Neural progenitor cell (in vitro differentiated cells): ENCODE results near the gene ZPR1. TPM values are rescaled to one million over a fixed set of nuclear protein-coding genes. Genes with fewer than 3 reads are reported as not detected.

Experiments used
- DNase-seq: peaks from one replicate; pipeline ENCODE4 v3.0.0-alpha.2; 2016; ENCODE audit warnings: low spot score
- H2AFZ ChIP-seq: fragments of 200-600 bp; sonication (generic); replicated peaks from 2 replicates; pipeline ENCODE4 v1.6.1; 2016; ENCODE audit warnings: antibody characterized with exemption
- H3F3A ChIP-seq: fragments of 200-600 bp; sonication (generic); 2 replicates; pipeline ENCODE4 v1.6.1; 2016; ENCODE audit warnings: antibody characterized with exemption, low read depth
- H3K27ac ChIP-seq: fragments of 200-600 bp; sonication (generic); 2 replicates; pipeline ENCODE4 v1.5.1; 2016; ENCODE audit warnings: mild to moderate bottlenecking
- H3K27me3 ChIP-seq: fragments of 200-600 bp; sonication (generic); 2 replicates; pipeline ENCODE4 v1.6.1; 2016; ENCODE audit warnings: mild to moderate bottlenecking, moderate library complexity
- H3K36me3 ChIP-seq: fragments of 200-600 bp; sonication (generic); 2 replicates; pipeline ENCODE4 v1.5.1; 2016
- H3K4me1 ChIP-seq: fragments of 200-600 bp; sonication (generic); 2 replicates; pipeline ENCODE4 v1.6.1; 2016; ENCODE audit warnings: mixed run types
- H3K4me2 ChIP-seq: fragments of 200-600 bp; sonication (generic); 2 replicates; pipeline ENCODE4 v1.6.1; 2016
- H3K4me3 ChIP-seq: fragments of 200-600 bp; sonication (generic); 2 replicates; pipeline ENCODE4 v1.5.1; 2016
- H3K79me2 ChIP-seq: fragments of 200-600 bp; sonication (generic); 2 replicates; pipeline ENCODE4 v1.6.1; 2016; ENCODE audit warnings: low read depth
- H3K9ac ChIP-seq: fragments of 200-600 bp; sonication (generic); 2 replicates; pipeline ENCODE4 v1.6.1; 2016
- H3K9me3 ChIP-seq: fragments of 200-600 bp; sonication (generic); 2 replicates; pipeline ENCODE4 v1.5.1; 2016; ENCODE audit warnings: low read depth
- H4K20me1 ChIP-seq: fragments of 200-600 bp; sonication (generic); 2 replicates; pipeline ENCODE4 v1.6.1; 2016; ENCODE audit warnings: low read depth
- H3K27ac Mint-ChIP-seq: 3 replicates; pipeline ENCODE4 v1.8.0; 2021; ENCODE audit warnings: mixed read lengths
- H3K27me3 Mint-ChIP-seq: 2 replicates; pipeline ENCODE4 v1.8.0; 2022; ENCODE audit warnings: low read depth, mild to moderate bottlenecking, inconsistent platforms, moderate library complexity, mixed read lengths; ENCODE audit not compliant: insufficient read depth
- H3K36me3 Mint-ChIP-seq: 3 replicates; pipeline ENCODE4 v1.8.0; 2021; ENCODE audit warnings: mixed read lengths
- H3K4me1 Mint-ChIP-seq: 3 replicates; pipeline ENCODE4 v1.8.0; 2021; ENCODE audit warnings: mixed read lengths
- H3K4me3 Mint-ChIP-seq: 3 replicates; pipeline ENCODE4 v1.8.0; 2021; ENCODE audit warnings: mild to moderate bottlenecking, moderate library complexity, mixed read lengths
- H3K9me3 Mint-ChIP-seq: 3 replicates; pipeline ENCODE4 v1.8.0; 2020; ENCODE audit warnings: mixed read lengths
- EZH2 ChIP-seq: fragments of 200-600 bp; sonication (generic); IDR thresholded peaks from 2 replicates; pipeline ENCODE4 v1.6.1; 2017; ENCODE audit warnings: antibody characterized with exemption, mild to moderate bottlenecking, moderate library complexity
- EZH2phosphoT487 ChIP-seq: fragments of 200-600 bp; sonication (generic); IDR thresholded peaks from 2 replicates; pipeline ENCODE4 v1.6.1; 2017; ENCODE audit warnings: antibody characterized with exemption
- total RNA-seq: library from RNA; depleted of rRNA; stranded (reverse); fragments of >200 nt; gene quantifications from 2 replicates; pipeline ENCODE4 v1.2.3, GENCODE V29; 2015; ENCODE audit warnings: low replicate concordance
- TF ChIP-seq, protein P1 (sequence below): fragments of 200-600 bp; sonication (generic); IDR thresholded peaks from 2 replicates; pipeline ENCODE4 v1.5.1; 2017; ENCODE audit warnings: antibody characterized with exemption, mild to moderate bottlenecking

The ZPR1 gene
- total RNA-seq, 1 donor from 2014 or later: 38.5 TPM

DNA sequence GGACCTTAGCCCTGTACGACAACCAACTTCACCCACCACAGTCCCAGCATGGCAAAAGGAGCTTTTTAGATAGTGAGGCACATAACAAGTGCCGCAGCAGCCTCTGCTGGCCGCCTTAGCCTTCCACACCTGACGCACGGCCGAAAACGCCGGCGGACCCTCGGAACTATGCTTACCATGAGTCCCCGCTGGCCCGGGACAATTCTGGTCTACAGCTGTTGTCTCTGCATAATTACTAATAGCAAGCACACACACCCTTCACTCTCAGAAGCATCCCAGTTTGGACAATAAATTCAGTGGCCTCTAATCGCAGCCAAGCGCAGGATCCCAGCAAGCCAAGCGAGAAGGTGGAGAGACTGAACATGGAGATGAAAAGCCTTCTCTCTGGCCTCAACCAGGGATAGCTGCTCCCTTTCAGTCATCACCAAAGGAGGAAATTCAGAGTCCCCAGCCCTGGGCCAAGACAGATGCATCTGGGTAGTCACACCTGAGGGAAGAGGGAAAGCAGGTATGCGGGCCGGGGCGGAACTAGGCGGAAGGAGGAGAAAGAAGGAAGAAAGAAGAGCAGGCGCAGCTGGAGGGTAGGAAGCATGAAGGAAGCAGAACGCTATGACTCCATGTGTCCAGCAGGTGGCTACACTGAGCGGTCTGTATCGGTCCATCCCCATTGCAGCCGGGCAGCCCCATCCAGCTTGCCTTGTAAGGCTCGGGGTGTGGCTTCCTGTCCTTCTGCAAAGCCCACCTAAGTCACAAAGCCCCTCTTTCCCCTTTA lies 55.4 kb downstream of the ZPR1 start:
- H3K4me1 Mint-ChIP-seq: peaks cover 40% of the 10 kb centered on the region
- Histone ChIP-seq H3K4me3 (peak overlapping the region; percentile 17), H4K20me1 (no peaks in the 10 kb centered on the region), H3F3A (peaks cover 35% of the 10 kb centered on the region), H3K79me2 (no peaks in the 10 kb centered on the region), H3K9ac (no peak overlapping the region), H3K4me2 (peak overlapping the region; percentile 63), H3K36me3 (no peaks in the 10 kb centered on the region), H3K27ac (no peak overlapping the region), H3K4me1 (peaks cover 45% of the 10 kb centered on the region), H3K9me3 (no peaks in the 10 kb centered on the region), H3K27me3 (no peaks in the 10 kb centered on the region), H2AFZ (peak overlapping the region; percentile 88)
- DNase-seq: peak; percentile 88
- no peak overlapping the region for H3K4me3 Mint-ChIP-seq
- peak overlapping the region; percentile 23 for H3K27ac Mint-ChIP-seq
- H3K36me3 Mint-ChIP-seq: peaks cover 2% of the 10 kb centered on the region
- H3K27me3 Mint-ChIP-seq: peaks cover 3% of the 10 kb centered on the region
- TF ChIP-seq, protein P1, sequence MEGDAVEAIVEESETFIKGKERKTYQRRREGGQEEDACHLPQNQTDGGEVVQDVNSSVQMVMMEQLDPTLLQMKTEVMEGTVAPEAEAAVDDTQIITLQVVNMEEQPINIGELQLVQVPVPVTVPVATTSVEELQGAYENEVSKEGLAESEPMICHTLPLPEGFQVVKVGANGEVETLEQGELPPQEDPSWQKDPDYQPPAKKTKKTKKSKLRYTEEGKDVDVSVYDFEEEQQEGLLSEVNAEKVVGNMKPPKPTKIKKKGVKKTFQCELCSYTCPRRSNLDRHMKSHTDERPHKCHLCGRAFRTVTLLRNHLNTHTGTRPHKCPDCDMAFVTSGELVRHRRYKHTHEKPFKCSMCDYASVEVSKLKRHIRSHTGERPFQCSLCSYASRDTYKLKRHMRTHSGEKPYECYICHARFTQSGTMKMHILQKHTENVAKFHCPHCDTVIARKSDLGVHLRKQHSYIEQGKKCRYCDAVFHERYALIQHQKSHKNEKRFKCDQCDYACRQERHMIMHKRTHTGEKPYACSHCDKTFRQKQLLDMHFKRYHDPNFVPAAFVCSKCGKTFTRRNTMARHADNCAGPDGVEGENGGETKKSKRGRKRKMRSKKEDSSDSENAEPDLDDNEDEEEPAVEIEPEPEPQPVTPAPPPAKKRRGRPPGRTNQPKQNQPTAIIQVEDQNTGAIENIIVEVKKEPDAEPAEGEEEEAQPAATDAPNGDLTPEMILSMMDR: peak; percentile 70
- TF ChIP-seq EZH2: no peak
- no peaks in the 10 kb centered on the region for H3K9me3 Mint-ChIP-seq

DNA sequence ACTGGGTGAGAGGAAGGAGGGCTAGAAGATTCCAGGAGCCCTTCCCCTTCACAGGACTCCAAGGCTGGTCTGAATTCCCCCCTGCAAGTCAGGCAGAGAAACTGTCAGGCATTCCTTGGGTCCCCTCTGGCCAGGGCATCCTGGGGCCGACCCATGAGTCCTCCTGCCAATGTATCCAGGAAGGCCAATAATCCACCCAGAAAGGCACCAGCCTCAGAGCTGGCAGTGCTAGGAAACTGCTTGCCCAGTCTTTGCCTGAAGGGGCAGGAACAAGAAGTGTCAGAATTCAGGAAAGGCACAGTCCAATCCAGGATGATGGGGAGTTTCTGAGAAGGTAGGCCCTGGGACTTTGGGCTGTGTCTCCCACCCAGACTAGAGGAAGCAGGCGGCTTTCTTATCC lies 56.0 kb downstream of the ZPR1 start:
- TF ChIP-seq EZH2phosphoT487: no peak
- Histone ChIP-seq H3K27ac (no peak overlapping the region), H3K4me3 (no peak overlapping the region), H2AFZ (no peak overlapping the region), H3K4me1 (peaks cover 45% of the 10 kb centered on the region), H3K79me2 (no peaks in the 10 kb centered on the region), H3K9ac (no peak overlapping the region), H3K9me3 (no peaks in the 10 kb centered on the region), H3K36me3 (no peaks in the 10 kb centered on the region), H3F3A (peaks cover 35% of the 10 kb centered on the region), H4K20me1 (no peaks in the 10 kb centered on the region), H3K27me3 (no peaks in the 10 kb centered on the region), H3K4me2 (peak overlapping the region; percentile 63)
- Mint-ChIP-seq H3K4me1 (peaks cover 40% of the 10 kb centered on the region), H3K27me3 (peaks cover 3% of the 10 kb centered on the region), H3K36me3 (no peaks in the 10 kb centered on the region), H3K27ac (peak overlapping the region; percentile 69), H3K9me3 (no peaks in the 10 kb centered on the region), H3K4me3 (no peak overlapping the region)
- DNase-seq: no peak

- Histone ChIP-seq H3K79me2 (no peaks in the 10 kb centered on the region), H3K36me3 (no peaks in the 10 kb centered on the region), H3K27me3 (no peaks in the 10 kb centered on the region), H3K9ac (no peak overlapping the region), H4K20me1 (no peaks in the 10 kb centered on the region), H3K4me3 (no peak overlapping the region), H3K4me2 (peak overlapping the region; percentile 63), H3F3A (peaks cover 35% of the 10 kb centered on the region), H2AFZ (no peak overlapping the region), H3K4me1 (peaks cover 48% of the 10 kb centered on the region), H3K9me3 (no peaks in the 10 kb centered on the region), H3K27ac (no peak overlapping the region)
- peak; percentile 88 for DNase-seq
- H3K36me3 Mint-ChIP-seq: no peaks in the 10 kb centered on the region
- H3K4me1 Mint-ChIP-seq: peaks cover 45% of the 10 kb centered on the region
- no peaks in the 10 kb centered on the region for H3K9me3 Mint-ChIP-seq
- TF ChIP-seq, protein P1: peak; percentile 42
- TF ChIP-seq EZH2: no peak
- H3K27ac Mint-ChIP-seq: peak overlapping the region; percentile 69
- peaks cover 5% of the 10 kb centered on the region for H3K27me3 Mint-ChIP-seq
- peak overlapping the region; percentile 66 for H3K4me3 Mint-ChIP-seq
Measured at GRCh38 chr11:116731097-116731761, 56.6 kb downstream of the ZPR1 start.

- H3K27me3 Mint-ChIP-seq: peaks cover 6% of the 10 kb centered on the region
- Histone ChIP-seq H3K9ac (no peak overlapping the region), H3K79me2 (no peaks in the 10 kb centered on the region), H3F3A (peaks cover 35% of the 10 kb centered on the region), H3K36me3 (no peaks in the 10 kb centered on the region), H3K27ac (no peak overlapping the region), H3K4me3 (no peak overlapping the region), H2AFZ (no peak overlapping the region), H3K9me3 (no peaks in the 10 kb centered on the region), H4K20me1 (no peaks in the 10 kb centered on the region), H3K4me1 (peaks cover 54% of the 10 kb centered on the region), H3K27me3 (no peaks in the 10 kb centered on the region), H3K4me2 (peak overlapping the region; percentile 63)
- H3K4me3 Mint-ChIP-seq: peak overlapping the region; percentile 21
- peak overlapping the region; percentile 69 for H3K27ac Mint-ChIP-seq
- TF ChIP-seq, protein P1: no peak
- no peak for TF ChIP-seq EZH2phosphoT487
- TF ChIP-seq EZH2: no peak
- no peaks in the 10 kb centered on the region for H3K36me3 Mint-ChIP-seq
- H3K4me1 Mint-ChIP-seq: peaks cover 46% of the 10 kb centered on the region
- no peaks in the 10 kb centered on the region for H3K9me3 Mint-ChIP-seq
- DNase-seq: no peak
Measured at GRCh38 chr11:116730601-116731000, 57.2 kb downstream of the ZPR1 start.
